Endothelial cell (in vitro differentiated cells): Measurements from ENCODE around the gene SEC61A2. TPM values are rescaled to one million over a fixed set of nuclear protein-coding genes. Genes with fewer than 3 reads are reported as not detected.

Source experiments
- DNase-seq: peaks from one replicate; pipeline ENCODE4 v3.0.0; 2021; ENCODE audit warnings: low spot score
- H3K27ac Mint-ChIP-seq: one replicate; pipeline ENCODE4 v1.8.0; 2021; ENCODE audit warnings: mixed read lengths, inconsistent platforms; ENCODE audit not compliant: unreplicated experiment
- H3K27me3 Mint-ChIP-seq: one replicate; pipeline ENCODE4 v1.8.0; 2021; ENCODE audit warnings: mild to moderate bottlenecking, moderate library complexity, mixed read lengths, inconsistent platforms; ENCODE audit not compliant: unreplicated experiment
- H3K36me3 Mint-ChIP-seq: one replicate; pipeline ENCODE4 v1.8.0; 2021; ENCODE audit warnings: mild to moderate bottlenecking, low read depth, mixed read lengths, inconsistent platforms; ENCODE audit not compliant: unreplicated experiment
- H3K4me1 Mint-ChIP-seq: one replicate; pipeline ENCODE4 v1.8.0; 2021; ENCODE audit warnings: mild to moderate bottlenecking, mixed read lengths, inconsistent platforms; ENCODE audit not compliant: unreplicated experiment
- H3K4me3 Mint-ChIP-seq: one replicate; pipeline ENCODE4 v1.8.0; 2021; ENCODE audit warnings: mild to moderate bottlenecking, mixed read lengths, inconsistent platforms; ENCODE audit not compliant: unreplicated experiment
- H3K9me3 Mint-ChIP-seq: one replicate; pipeline ENCODE4 v1.8.0; 2021; ENCODE audit warnings: mixed read lengths, inconsistent platforms; ENCODE audit not compliant: unreplicated experiment
- total RNA-seq: library from RNA; stranded (reverse); fragmentation: NEBNext Ultra II Directional; extraction: Animal tissue kit (Norgen Biotek cat#: 25700); gene quantifications from one replicate; pipeline ENCODE4 v1.2.1, GENCODE V29; 2021; ENCODE audit not compliant: unreplicated experiment
- TF ChIP-seq, protein P1 (sequence below): fragments of 200-600 bp; sonication (generic); IDR thresholded peaks from one replicate; pipeline ENCODE4 v1.5.0; 2021; ENCODE audit warnings: antibody characterized with exemption; ENCODE audit not compliant: unreplicated experiment

SEC61A2 gene
- total RNA-seq, 1 donor from 2014 or later: 9.9 TPM

GRCh38 chr10:12179606-12180170, 50.2 kb downstream of the SEC61A2 start:
- DNase-seq: no peak
- H3K36me3 Mint-ChIP-seq: peaks cover 7% of the 10 kb centered on the region
- no peaks in the 10 kb centered on the region for H3K27me3 Mint-ChIP-seq
- H3K9me3 Mint-ChIP-seq: no peaks in the 10 kb centered on the region
- no peak overlapping the region for H3K27ac Mint-ChIP-seq
- TF ChIP-seq, protein P1, sequence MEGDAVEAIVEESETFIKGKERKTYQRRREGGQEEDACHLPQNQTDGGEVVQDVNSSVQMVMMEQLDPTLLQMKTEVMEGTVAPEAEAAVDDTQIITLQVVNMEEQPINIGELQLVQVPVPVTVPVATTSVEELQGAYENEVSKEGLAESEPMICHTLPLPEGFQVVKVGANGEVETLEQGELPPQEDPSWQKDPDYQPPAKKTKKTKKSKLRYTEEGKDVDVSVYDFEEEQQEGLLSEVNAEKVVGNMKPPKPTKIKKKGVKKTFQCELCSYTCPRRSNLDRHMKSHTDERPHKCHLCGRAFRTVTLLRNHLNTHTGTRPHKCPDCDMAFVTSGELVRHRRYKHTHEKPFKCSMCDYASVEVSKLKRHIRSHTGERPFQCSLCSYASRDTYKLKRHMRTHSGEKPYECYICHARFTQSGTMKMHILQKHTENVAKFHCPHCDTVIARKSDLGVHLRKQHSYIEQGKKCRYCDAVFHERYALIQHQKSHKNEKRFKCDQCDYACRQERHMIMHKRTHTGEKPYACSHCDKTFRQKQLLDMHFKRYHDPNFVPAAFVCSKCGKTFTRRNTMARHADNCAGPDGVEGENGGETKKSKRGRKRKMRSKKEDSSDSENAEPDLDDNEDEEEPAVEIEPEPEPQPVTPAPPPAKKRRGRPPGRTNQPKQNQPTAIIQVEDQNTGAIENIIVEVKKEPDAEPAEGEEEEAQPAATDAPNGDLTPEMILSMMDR: no peak
- H3K4me1 Mint-ChIP-seq: peaks cover 8% of the 10 kb centered on the region
- H3K4me3 Mint-ChIP-seq: no peak overlapping the region

DNA sequence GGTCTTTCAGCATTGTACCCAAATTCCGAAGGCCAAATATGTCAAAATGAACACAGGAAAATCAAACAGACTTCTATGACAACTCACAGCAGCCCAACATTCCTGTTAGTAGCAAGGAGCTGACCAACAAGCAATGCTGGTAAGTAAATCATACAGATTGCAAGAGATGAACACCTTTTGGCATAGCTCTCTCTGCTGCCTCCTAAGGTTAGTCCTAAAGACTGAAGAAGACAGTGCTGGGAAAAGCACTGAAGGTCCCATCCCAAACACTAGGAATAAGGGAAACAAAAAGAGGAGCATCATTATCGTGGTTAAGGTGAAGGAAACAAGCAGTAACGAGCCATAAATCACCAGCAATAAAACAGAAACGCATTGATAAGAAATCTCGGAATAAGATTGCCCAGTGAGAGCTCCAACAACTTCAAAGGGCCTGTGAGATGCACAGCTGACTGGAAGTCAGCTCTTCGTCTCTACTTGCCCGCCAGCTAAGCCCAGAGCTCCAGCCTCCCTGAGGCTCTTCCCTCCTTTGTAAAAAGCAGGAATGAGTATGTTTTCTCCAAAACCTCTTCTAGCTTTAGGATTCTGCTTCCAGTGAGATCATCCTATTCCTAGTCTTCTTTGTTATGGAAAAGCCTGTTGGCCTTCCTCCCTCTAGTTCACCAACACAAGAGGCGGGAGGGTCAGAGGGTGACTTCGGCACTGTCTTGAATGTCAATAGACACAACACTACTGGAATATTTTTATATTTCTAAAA, 50.9 kb downstream of the SEC61A2 start:
- Mint-ChIP-seq H3K36me3 (peaks cover 12% of the 10 kb centered on the region), H3K4me1 (peaks cover 8% of the 10 kb centered on the region), H3K27ac (no peak overlapping the region), H3K4me3 (no peak overlapping the region), H3K9me3 (no peaks in the 10 kb centered on the region), H3K27me3 (no peaks in the 10 kb centered on the region)
- DNase-seq: no peak
- TF ChIP-seq, protein P1: no peak

- Mint-ChIP-seq H3K36me3 (peaks cover 17% of the 10 kb centered on the region), H3K27me3 (no peaks in the 10 kb centered on the region), H3K27ac (no peak overlapping the region), H3K9me3 (no peaks in the 10 kb centered on the region), H3K4me3 (no peak overlapping the region), H3K4me1 (peaks cover 8% of the 10 kb centered on the region)
- no peak for DNase-seq
- TF ChIP-seq, protein P1: no peak
Observed at GRCh38 chr10:12181065-12181775, 51.7 kb downstream of the SEC61A2 start.

DNA sequence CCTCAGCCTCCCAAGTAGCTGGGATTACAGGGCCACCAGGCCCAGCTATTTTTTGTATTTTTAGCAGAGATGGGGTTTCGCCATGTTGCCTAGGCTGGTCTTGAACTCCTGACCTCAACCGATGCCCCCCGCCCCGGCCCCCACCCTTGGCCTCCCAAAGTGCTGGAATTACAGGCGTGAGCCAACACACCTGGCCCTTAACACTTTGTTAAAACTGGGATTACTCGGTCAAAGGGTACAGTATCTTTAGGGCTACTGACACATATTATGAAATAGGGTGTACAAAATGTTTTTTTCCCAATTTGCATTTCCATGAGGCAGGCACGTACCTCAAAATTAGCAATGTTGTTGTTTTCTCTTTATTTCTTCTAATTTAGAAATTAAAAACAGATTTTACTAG, 54.7 kb downstream of the SEC61A2 start:
- Mint-ChIP-seq H3K27ac (no peak overlapping the region), H3K9me3 (no peaks in the 10 kb centered on the region), H3K36me3 (peaks cover 17% of the 10 kb centered on the region), H3K4me3 (no peak overlapping the region), H3K27me3 (no peaks in the 10 kb centered on the region), H3K4me1 (peaks cover 12% of the 10 kb centered on the region)
- TF ChIP-seq, protein P1: no peak
- DNase-seq: no peak
